Ectodermal cell (in vitro differentiated cells): ENCODE results near the gene PPP1R27.

Experiments used
- H3K27ac ChIP-seq: 2 replicates; pipeline ENCODE4 v1.7.0; 2013; ENCODE audit warnings: mild to moderate bottlenecking, low read depth, low read length; ENCODE audit not compliant: insufficient read depth, poor library complexity, severe bottlenecking
- H3K27me3 ChIP-seq: 2 replicates; pipeline ENCODE4 v1.7.0; 2013; ENCODE audit warnings: mild to moderate bottlenecking, low read length; ENCODE audit not compliant: insufficient read depth, control insufficient read depth, poor library complexity, severe bottlenecking
- H3K36me3 ChIP-seq: one replicate; pipeline ENCODE4 v1.7.0; 2013; ENCODE audit warnings: low read length; ENCODE audit not compliant: control insufficient read depth, insufficient read depth
- H3K4me1 ChIP-seq: one replicate; pipeline ENCODE4 v1.7.0; 2013; ENCODE audit warnings: low read length; ENCODE audit not compliant: control insufficient read depth, insufficient read depth
- H3K4me3 ChIP-seq: 2 replicates; pipeline ENCODE4 v1.7.0; 2013; ENCODE audit warnings: low read depth, low read length, control low read depth; ENCODE audit not compliant: insufficient read depth
- H3K9me3 ChIP-seq: 2 replicates; pipeline ENCODE4 v1.7.0; 2013; ENCODE audit warnings: mild to moderate bottlenecking, low read length, moderate library complexity; ENCODE audit not compliant: control insufficient read depth
- WGBS, 2 experiments: methylation state at CpG; one replicate each; pipeline ENCODE4 v1.1.7; 2013; ENCODE audit warnings: missing lambda C conversion rate in 2 of 2; 5-methylcytosine and 5-hydroxymethylcytosine counted together

The PPP1R27 gene

GRCh38 chr17:81846743-81847689 is 12.2 kb upstream of the PPP1R27 start:
- Histone ChIP-seq H3K27me3 (no peaks in the 10 kb centered on the region), H3K4me3 (no peak overlapping the region), H3K9me3 (no peaks in the 10 kb centered on the region), H3K36me3 (peaks cover 59% of the 10 kb centered on the region), H3K4me1 (no peaks in the 10 kb centered on the region), H3K27ac (no peak overlapping the region)
- 93 to 94% methylated on average over 24 of the region's 24 CpGs for WGBS, 2 experiments

- Histone ChIP-seq H3K27me3 (no peaks in the 10 kb centered on the region), H3K9me3 (no peaks in the 10 kb centered on the region), H3K27ac (no peak overlapping the region), H3K36me3 (peaks cover 51% of the 10 kb centered on the region), H3K4me1 (no peaks in the 10 kb centered on the region), H3K4me3 (no peak overlapping the region)
- 96% methylated on average over 38 of the region's 38 CpGs for WGBS, 2 experiments
Observed at GRCh38 chr17:81845881-81846742, 11.3 kb upstream of the PPP1R27 start.

GRCh38 chr17:81845361-81845760 is 10.5 kb upstream of the PPP1R27 start:
- Histone ChIP-seq H3K9me3 (no peaks in the 10 kb centered on the region), H3K4me1 (no peaks in the 10 kb centered on the region), H3K4me3 (no peak overlapping the region), H3K36me3 (peaks cover 46% of the 10 kb centered on the region), H3K27ac (no peak overlapping the region), H3K27me3 (no peaks in the 10 kb centered on the region)
- 91 to 92% methylated on average over 13 of the region's 13 CpGs for WGBS, 2 experiments

- 95% methylated on average over 13 of the region's 13 CpGs for WGBS, 2 experiments
- H3K27ac ChIP-seq = no peak overlapping the region
- H3K36me3 ChIP-seq = peaks cover 46% of the 10 kb centered on the region
- no peak overlapping the region for H3K4me3 ChIP-seq
- H3K27me3 ChIP-seq = no peaks in the 10 kb centered on the region
- no peaks in the 10 kb centered on the region for H3K9me3 ChIP-seq
- no peaks in the 10 kb centered on the region for H3K4me1 ChIP-seq
Observed at GRCh38 chr17:81844887-81845286, 10.0 kb upstream of the PPP1R27 start.

- 94% methylated on average over 14 of the region's 14 CpGs for WGBS, 2 experiments
- Histone ChIP-seq H3K27me3 (no peaks in the 10 kb centered on the region), H3K4me3 (no peak overlapping the region), H3K9me3 (no peaks in the 10 kb centered on the region), H3K4me1 (no peaks in the 10 kb centered on the region), H3K36me3 (peaks cover 46% of the 10 kb centered on the region), H3K27ac (no peak overlapping the region)
Observed at GRCh38 chr17:81844327-81844851, 9.5 kb upstream of the PPP1R27 start.

GRCh38 chr17:81843713-81844326 is 9.0 kb upstream of the PPP1R27 start:
- no peaks in the 10 kb centered on the region for H3K9me3 ChIP-seq
- 95 to 96% methylated on average over 30 of the region's 30 CpGs for WGBS, 2 experiments
- peaks cover 3% of the 10 kb centered on the region for H3K4me1 ChIP-seq
- no peak overlapping the region for H3K4me3 ChIP-seq
- H3K27ac ChIP-seq = no peak overlapping the region
- no peaks in the 10 kb centered on the region for H3K27me3 ChIP-seq
- peaks cover 46% of the 10 kb centered on the region for H3K36me3 ChIP-seq

- Histone ChIP-seq H3K27me3 (no peaks in the 10 kb centered on the region), H3K4me1 (peaks cover 6% of the 10 kb centered on the region), H3K9me3 (no peaks in the 10 kb centered on the region), H3K27ac (no peak overlapping the region), H3K36me3 (peaks cover 42% of the 10 kb centered on the region), H3K4me3 (no peak overlapping the region)
- WGBS, 2 experiments = 95 to 96% methylated on average over 21 of the region's 21 CpGs
Observed at GRCh38 chr17:81842725-81843504, 8.1 kb upstream of the PPP1R27 start.

- Histone ChIP-seq H3K4me3 (no peak overlapping the region), H3K9me3 (no peaks in the 10 kb centered on the region), H3K36me3 (peaks cover 40% of the 10 kb centered on the region), H3K4me1 (peaks cover 6% of the 10 kb centered on the region), H3K27ac (no peak overlapping the region), H3K27me3 (no peaks in the 10 kb centered on the region)
- 93 to 95% methylated on average over 11 of the region's 11 CpGs for WGBS, 2 experiments
Observed at GRCh38 chr17:81842378-81842724, 7.5 kb upstream of the PPP1R27 start.

- H3K4me1 ChIP-seq = peaks cover 6% of the 10 kb centered on the region
- H3K27ac ChIP-seq = no peak overlapping the region
- no peaks in the 10 kb centered on the region for H3K9me3 ChIP-seq
- WGBS, 2 experiments = 95% methylated on average over 15 of the region's 15 CpGs
- H3K4me3 ChIP-seq = no peak overlapping the region
- peaks cover 35% of the 10 kb centered on the region for H3K36me3 ChIP-seq
- H3K27me3 ChIP-seq = no peaks in the 10 kb centered on the region
Observed at GRCh38 chr17:81841866-81842265, 7.0 kb upstream of the PPP1R27 start.
